HG02610 (cell line): Measurements from ENCODE around the gene OR12D1.
"Not testable (repeated sequence)": the region's sequence is repeated elsewhere in the genome, so short reads cannot be mapped to it uniquely, and the experiment has no call there.

Experiments
- ATAC-seq: cut with Tn5 transposase; IDR thresholded peaks from one replicate; pipeline ENCODE4 v1.9.1; 2021; ENCODE audit warnings: mild to moderate bottlenecking, moderate library complexity; ENCODE audit not compliant: unreplicated experiment

The OR12D1 gene

DNA sequence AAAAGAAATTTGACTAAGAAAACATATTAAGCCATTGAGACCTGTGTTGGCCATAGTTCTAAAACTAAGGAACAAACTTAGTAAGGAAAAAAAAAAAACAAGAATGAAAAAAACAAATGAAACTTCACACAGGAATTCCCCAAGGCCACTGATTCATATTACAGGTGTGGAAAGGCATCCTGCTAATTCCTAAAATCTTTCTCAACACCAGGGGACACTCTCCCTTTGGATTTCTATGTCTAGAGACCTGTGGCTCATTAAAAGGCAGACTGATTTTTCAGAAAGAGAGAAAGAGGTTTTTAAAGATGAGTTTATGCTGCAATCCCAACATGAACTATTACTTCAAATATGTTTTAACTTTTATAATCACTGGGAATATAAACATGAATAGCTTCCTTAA, at the start of gene OR12D1:
TSS of gene OR12D1 (plus strand) at position 341 of the 400 bp plus-strand sequence.
- no peak for ATAC-seq

- ATAC-seq = no peak
These were observed 46.0 kb upstream of the OR12D1 start, which contains the start of gene OR5V1 for GRCh38 chr6:29368765-29369164. Gene OR5V1 (minus strand): TSS chr6:29368865. CDS start chr6:29356195, 12,670 bp downstream.

DNA sequence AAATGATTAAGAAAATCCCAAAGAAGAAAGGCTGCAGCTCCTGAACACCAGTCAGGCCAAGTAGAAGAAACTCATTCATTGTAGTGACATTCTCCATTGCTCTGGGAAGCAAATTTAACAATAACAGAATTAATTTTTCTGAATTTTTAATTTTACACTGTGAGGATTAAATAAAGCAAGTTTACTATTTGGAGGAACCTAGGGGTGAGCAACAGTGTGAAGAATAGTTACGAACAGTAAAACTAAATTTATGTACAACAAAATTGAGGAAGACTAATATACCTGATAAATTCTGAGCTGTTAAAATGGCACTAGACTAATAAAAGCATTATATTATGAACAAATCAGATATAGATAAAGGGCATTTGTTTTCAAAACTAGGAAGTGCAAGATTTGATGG, 39.5 kb upstream of the OR12D1 start, which contains the start of gene OR12D3:
TSS of gene OR12D3 (minus strand) at position 101 of the 400 bp plus-strand sequence. CDS start at position 97, 4 bp downstream.
- ATAC-seq = no peak

- ATAC-seq = no peak
These were observed 38.7 kb upstream of the OR12D1 start for GRCh38 chr6:29376003-29376402.

DNA sequence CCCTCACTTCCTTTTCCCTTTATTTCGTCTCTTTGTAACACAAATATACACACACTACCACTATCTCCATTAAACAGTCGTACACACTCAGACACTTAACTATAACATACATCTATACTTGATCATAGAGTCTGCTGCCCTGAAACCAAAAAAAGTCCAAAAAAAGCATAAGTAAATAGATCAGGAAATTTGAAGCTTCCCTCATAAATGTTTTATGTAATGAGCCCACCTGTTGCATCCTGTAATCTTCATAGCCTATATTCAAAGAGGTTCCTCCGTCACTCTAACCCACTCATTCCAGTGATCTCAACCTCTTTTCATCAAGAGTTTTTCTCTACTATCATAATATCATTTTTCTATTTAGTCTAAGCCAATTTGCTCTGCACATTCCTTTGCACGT, 26.2 kb upstream of the OR12D1 start:
- no peak for ATAC-seq

- no peak for ATAC-seq
These were observed 19.4 kb upstream of the OR12D1 start, which contains the start of gene OR12D2 for GRCh38 chr6:29395331-29395730. Gene OR12D2 (plus strand): TSS chr6:29395631. CDS start chr6:29396700, 1,069 bp downstream.

DNA sequence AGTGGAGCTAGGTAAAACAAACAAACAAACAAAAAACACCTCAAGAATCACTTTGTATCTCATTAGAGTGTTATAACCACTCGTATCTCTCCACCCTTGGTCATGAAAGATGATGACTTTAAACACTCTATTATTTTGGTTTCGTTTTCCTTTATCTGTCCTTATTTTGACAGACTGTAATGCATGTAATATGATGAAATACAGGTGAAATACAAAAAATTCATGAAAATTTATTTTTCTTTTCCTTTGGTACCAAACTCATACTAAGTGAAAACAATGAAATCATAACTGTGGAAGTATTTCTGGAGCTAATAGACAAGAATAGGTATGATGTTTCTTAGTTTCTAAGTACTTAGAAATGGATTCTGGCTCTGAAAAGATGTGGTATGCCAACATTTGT, 15.2 kb upstream of the OR12D1 start:
- no peak for ATAC-seq

DNA sequence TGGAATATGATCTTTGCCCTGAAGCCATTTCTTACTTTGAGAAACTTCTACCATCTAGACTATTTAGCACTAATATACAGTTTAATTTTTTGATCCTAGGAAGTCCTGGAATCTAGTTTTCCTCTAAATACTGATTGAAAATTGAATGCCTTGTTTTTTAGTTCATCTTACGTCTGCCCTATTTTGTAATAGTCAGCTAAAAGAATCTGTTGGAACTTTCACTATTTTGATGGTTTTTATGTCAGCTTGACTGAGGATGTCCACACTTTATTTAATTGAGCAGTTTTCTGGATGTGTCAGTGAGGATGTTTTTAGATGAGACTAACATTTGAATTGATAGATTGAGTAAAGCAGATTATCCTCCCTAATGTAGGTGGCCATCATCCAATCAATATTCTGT, 10.9 kb upstream of the OR12D1 start:
- no peak for ATAC-seq

- no peak for ATAC-seq
These were observed 4.8 kb downstream of the OR12D1 start for GRCh38 chr6:29419516-29419915.

- ATAC-seq = no peak
These were observed 9.4 kb downstream of the OR12D1 start for GRCh38 chr6:29424168-29424567.

- ATAC-seq = no peak
These were observed 9.8 kb downstream of the OR12D1 start for GRCh38 chr6:29424575-29424974.

DNA sequence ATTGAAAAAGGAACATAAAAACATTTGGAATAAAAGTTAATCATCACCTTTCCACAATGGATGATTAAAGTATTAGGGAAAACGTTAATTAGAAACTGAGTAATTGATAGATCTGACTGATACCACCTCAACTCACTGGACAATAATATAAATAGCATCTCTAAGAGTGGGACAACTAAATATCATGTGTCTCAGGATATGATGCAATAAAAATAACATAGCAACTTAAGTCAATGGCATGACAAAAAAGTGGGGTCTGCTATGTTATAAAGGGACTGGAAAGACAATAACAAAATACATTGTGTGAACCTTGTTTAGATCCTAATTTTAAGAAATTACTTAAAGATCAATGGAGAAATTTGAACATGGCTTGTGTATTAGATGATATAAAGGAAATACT, 10.3 kb downstream of the OR12D1 start:
- no peak for ATAC-seq

GRCh38 chr6:29426654-29427053, 11.9 kb downstream of the OR12D1 start:
- no peak for ATAC-seq

DNA sequence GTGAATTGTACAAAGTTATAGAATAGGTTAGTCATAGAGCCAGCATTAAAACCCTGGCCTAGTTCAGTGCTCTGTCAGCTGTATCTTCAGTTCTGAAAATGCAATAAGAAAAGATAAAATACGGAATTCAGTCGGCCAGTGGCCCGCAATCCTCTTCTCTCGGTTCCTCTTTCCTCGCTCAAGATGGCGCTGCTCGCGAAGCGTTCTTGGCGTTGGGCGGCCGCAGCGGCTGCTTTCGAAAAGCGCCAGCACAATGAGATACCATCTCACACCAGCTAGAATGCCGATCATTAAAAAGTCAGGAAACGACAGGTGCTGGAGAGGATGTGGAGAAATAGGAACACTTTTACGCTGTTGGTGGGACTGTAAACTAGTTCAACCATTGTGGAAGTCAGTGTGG, 22.0 kb downstream of the OR12D1 start:
- ATAC-seq = not testable (repeated sequence)

GRCh38 chr6:29439006-29439405, 24.3 kb downstream of the OR12D1 start, which contains the start of gene OR10C1:
Gene OR10C1 (plus strand): TSS chr6:29439306. CDS start chr6:29440016, 710 bp downstream.
- ATAC-seq = no peak

DNA sequence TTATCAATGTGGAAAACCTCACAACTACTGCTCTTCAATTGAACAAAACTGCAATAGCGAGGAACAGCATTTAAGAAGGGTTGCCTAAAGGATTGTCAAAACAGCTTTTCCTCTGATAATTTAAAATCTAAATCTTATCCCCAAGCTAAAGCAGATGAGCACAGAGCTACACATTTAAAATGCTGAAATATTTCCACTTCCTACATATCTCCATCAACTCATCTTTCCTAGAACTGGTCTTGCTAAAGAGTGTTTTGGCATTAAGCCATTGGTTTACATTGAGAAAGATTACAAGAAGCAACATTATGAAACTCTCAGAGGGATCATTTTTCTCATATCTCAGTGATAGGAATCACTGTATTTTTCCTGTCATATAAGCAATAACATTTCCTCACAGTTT, 28.0 kb downstream of the OR12D1 start:
- ATAC-seq = no peak

DNA sequence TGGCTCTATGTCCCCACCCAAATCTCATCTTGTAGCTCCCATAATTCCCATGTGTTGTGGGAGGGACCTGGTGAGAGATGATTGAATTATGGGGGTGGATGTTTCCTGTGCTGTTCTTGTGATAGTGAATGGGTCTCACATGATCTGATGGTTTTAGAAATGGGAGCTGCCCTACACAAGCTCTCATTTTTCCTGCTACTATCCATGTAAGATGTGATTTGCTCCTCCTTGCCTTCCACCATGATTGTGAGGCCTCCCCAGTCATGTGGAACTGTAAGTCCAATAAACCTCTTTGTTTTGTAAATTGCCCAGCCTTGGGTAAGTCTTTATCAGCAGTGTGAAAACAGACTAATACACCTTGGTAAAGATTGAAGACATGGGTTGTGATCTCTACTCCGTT, 29.3 kb downstream of the OR12D1 start:
- not testable (repeated sequence) for ATAC-seq

- ATAC-seq = no peak
These were observed 32.9 kb downstream of the OR12D1 start for GRCh38 chr6:29447670-29448069.

GRCh38 chr6:29451471-29452193, 36.9 kb downstream of the OR12D1 start:
- ATAC-seq = no peak

DNA sequence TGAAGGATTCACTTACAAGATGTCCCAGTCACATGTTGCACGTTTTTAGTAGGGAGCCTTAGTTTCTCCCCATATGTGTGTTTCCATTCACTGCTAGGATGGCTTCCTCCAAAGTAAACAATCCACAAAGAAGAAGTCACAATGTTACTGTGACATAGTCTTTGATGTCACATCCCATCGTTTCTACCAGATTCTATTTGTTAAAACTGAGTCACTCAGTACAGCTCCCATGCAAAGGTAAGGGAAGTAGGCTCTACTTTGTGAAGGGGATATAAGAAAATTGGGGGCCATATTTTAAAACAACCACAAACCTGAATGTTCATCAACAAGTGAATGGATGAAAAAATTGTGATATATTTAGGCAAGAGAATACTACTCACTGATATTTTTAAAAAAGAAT, 42.2 kb downstream of the OR12D1 start, which contains the start of the genes OR11A1 and OR2H1:
TSS of gene OR11A1 (minus strand) at position 101 of the 400 bp plus-strand sequence. CDS start 29,430 bp downstream, outside the sequence.
TSS of gene OR2H1 (plus strand) at position 185 of the 400 bp plus-strand sequence. CDS start 4,615 bp downstream, outside the sequence.
- no peak for ATAC-seq

DNA sequence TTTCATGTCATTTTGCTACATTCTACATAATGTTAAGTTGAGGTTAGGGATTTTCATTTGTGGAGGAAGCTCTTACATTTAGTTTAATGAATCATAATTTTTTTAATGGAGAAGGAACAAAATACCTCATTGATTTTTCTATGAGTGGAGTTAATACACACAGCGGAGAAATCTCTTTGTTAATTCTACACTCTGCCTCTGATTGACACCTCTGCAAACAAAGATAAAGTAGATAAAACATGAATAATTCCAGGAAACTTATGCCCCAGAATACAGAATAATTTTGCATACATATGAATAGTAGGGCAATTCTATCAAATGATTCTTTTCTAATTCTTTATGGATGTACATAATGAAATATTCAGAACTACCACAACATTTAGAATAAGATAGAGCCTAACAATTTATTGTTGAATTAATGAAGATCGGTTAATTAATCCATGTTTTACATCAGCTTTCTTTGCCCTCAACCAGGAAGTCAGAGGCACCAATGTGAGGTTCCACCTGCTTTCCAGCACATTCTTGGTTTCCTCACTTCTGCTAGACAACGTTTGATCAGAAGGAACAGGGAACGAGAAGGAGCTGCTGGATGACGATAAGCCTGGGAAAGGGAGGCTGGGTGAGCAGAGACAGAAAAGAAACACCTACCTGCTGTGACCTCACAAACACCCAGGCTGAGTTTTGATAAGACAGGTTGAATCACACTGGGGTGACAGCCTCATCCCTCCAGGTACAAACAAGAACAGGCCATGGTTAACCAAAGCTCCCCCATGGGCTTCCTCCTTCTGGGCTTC, 46.5 kb downstream of the OR12D1 start:
- ATAC-seq = no peak
